ENCODE data around the gene RADX.
"Not testable (repeated sequence)": the region's sequence is repeated elsewhere in the genome, so short reads cannot be mapped to it uniquely, and the experiment has no call there.

Gene RADX

DNA sequence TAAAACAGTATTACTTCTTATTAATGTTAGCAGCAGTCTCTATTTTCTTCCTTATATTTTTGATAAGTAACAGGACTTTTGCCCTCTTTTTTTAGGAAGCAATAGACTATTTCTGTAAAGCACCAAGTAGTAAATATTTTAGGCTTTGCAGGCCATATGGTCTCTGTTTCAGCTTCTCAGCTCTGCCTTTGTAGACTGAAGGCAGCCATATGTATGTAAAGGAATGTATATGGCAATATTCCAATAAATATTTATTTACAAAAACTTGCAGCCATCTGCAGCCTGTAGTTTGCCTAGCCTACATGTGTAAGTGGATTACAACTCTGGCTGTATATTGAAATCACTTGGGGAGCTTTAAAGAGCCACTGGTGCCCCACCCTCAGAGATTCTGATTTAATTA, 15.0 kb downstream of the RADX start:
- no peak overlapping the region for H2AFZ ChIP-seq (ENCODE audit: low read length)
- no peaks in the 10 kb centered on the region for H3K36me3 ChIP-seq (replicated peaks; ENCODE audit: insufficient read depth, low read length)
- no peaks in the 10 kb centered on the region for H3K27me3 ChIP-seq (replicated peaks; ENCODE audit: insufficient read depth, low read length)
- no peak overlapping the region for H3K27ac ChIP-seq (ENCODE audit: low read length)
- H3K9me3 ChIP-seq (replicated peaks; ENCODE audit: insufficient read depth, low read length) = no peaks in the 10 kb centered on the region
- no peak overlapping the region for H3K4me2 ChIP-seq (ENCODE audit: low read depth, low read length)
- no peaks in the 10 kb centered on the region for H3K9me2 ChIP-seq (replicated peaks; ENCODE audit: insufficient read depth, low read length)
- H3K9ac ChIP-seq (ENCODE audit: low read length) = no peak overlapping the region
- TF ChIP-seq EZH2phosphoT487 (IDR thresholded peaks at IDR 0.05; ENCODE audit: low read length) (no peak), EZH2 (optimal IDR thresholded peaks at IDR 0.05; ENCODE audit: low read depth, low read length) (no peak)
- TF ChIP-seq, protein P1, sequence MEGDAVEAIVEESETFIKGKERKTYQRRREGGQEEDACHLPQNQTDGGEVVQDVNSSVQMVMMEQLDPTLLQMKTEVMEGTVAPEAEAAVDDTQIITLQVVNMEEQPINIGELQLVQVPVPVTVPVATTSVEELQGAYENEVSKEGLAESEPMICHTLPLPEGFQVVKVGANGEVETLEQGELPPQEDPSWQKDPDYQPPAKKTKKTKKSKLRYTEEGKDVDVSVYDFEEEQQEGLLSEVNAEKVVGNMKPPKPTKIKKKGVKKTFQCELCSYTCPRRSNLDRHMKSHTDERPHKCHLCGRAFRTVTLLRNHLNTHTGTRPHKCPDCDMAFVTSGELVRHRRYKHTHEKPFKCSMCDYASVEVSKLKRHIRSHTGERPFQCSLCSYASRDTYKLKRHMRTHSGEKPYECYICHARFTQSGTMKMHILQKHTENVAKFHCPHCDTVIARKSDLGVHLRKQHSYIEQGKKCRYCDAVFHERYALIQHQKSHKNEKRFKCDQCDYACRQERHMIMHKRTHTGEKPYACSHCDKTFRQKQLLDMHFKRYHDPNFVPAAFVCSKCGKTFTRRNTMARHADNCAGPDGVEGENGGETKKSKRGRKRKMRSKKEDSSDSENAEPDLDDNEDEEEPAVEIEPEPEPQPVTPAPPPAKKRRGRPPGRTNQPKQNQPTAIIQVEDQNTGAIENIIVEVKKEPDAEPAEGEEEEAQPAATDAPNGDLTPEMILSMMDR (IDR thresholded peaks at IDR 0.05; ENCODE audit: low read length) = no peak
- H3K79me2 ChIP-seq (ENCODE audit: low read length) = no peaks in the 10 kb centered on the region
- no peaks in the 10 kb centered on the region for H4K20me1 ChIP-seq (ENCODE audit: insufficient read depth, low read length)
- DNase-seq = no peak
- H3K4me1 ChIP-seq (ENCODE audit: low read length) = no peaks in the 10 kb centered on the region
- H3F3A ChIP-seq (ENCODE audit: insufficient read depth, low read length) = no peaks in the 10 kb centered on the region
- H3K4me3 ChIP-seq (ENCODE audit: low read length) = no peak overlapping the region

DNA sequence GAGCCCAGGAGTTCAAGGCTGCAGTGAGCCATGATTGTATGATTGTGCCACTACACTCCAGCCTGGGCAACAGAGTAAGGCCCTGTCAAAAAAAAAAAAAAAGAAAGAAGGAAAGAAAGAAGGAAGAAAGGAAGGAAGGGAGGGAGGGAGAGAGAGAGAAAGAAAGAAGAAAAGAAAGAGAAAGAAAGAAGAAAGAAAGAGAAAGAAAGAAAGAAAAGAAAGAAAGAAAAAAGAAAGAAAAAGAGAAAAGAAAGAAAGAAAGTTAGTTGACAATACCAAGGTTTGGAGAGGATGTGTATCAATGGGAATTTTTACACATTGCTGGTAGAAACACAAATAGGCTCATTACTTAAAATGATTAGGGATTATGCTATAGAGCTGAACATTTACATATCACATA, 19.8 kb downstream of the RADX start:
- H3F3A ChIP-seq (ENCODE audit: insufficient read depth, low read length) = no peaks in the 10 kb centered on the region
- no peaks in the 10 kb centered on the region for H3K79me2 ChIP-seq (ENCODE audit: low read length)
- H3K4me2 ChIP-seq (ENCODE audit: low read depth, low read length) = no peak overlapping the region
- no peak overlapping the region for H2AFZ ChIP-seq (ENCODE audit: low read length)
- no peaks in the 10 kb centered on the region for H4K20me1 ChIP-seq (ENCODE audit: insufficient read depth, low read length)
- TF ChIP-seq, protein P1 (IDR thresholded peaks at IDR 0.05; ENCODE audit: low read length) = no peak
- TF ChIP-seq EZH2 (optimal IDR thresholded peaks at IDR 0.05; ENCODE audit: low read depth, low read length) (no peak), EZH2phosphoT487 (IDR thresholded peaks at IDR 0.05; ENCODE audit: low read length) (no peak)
- H3K9me2 ChIP-seq (replicated peaks; ENCODE audit: insufficient read depth, low read length) = no peaks in the 10 kb centered on the region
- no peak for DNase-seq
- no peak overlapping the region for H3K4me3 ChIP-seq (ENCODE audit: low read length)
- no peaks in the 10 kb centered on the region for H3K27me3 ChIP-seq (replicated peaks; ENCODE audit: insufficient read depth, low read length)
- H3K27ac ChIP-seq (ENCODE audit: low read length) = no peak overlapping the region
- H3K4me1 ChIP-seq (ENCODE audit: low read length) = no peaks in the 10 kb centered on the region
- no peaks in the 10 kb centered on the region for H3K36me3 ChIP-seq (replicated peaks; ENCODE audit: insufficient read depth, low read length)
- no peaks in the 10 kb centered on the region for H3K9me3 ChIP-seq (replicated peaks; ENCODE audit: insufficient read depth, low read length)
- no peak overlapping the region for H3K9ac ChIP-seq (ENCODE audit: low read length)

DNA sequence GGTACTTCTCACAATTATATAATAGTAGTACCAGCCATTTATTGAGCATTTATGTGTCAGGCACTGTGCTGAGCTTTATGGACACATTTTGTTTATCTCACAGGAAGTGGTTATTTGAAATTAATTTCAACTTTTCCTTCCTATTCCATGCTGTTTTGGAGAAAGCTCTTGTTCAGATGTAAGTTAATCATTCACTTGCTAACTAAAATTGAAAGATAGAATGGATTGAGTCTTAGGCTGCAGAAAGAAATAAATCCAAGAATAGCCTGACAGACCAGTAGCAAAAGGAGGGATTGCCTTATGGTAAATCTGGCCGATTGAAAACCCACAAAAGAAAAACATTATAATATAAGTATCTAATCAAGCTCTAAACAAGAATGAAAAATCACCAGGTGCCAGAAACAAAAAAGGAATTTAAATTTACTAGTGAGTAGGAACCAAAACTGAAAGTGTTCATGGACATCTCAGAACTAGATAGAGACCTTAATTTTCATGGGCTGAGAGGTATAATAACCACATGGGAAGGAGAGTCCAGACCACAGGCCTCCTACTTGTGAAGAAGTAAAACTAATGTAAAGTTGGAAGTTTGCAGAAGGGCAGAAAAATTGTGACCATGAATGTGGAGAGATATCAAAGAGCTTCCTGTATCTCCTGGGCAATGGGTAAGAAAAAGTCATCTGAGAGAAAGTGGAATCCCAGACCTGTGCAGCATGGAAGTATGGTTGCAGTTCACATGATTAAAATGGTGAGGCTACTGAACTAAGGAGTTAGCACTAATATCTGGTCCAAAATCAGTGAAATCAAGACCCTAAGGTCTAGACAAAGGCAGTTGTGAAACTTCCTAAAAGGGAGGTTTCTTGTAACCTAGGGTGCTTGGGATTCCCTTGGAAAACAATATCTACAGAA, 38.0 kb downstream of the RADX start:
- H3K4me1 ChIP-seq (ENCODE audit: low read length) = peaks cover 12% of the 10 kb centered on the region
- no peaks in the 10 kb centered on the region for H3K9me3 ChIP-seq (replicated peaks; ENCODE audit: insufficient read depth, low read length)
- H3K27me3 ChIP-seq (replicated peaks; ENCODE audit: insufficient read depth, low read length) = no peaks in the 10 kb centered on the region
- H3K27ac ChIP-seq (ENCODE audit: low read length) = peak overlapping the region; percentile 11; the same call in 1 of the 2 replicates
- H3F3A ChIP-seq (ENCODE audit: insufficient read depth, low read length) = peaks cover 9% of the 10 kb centered on the region; the same call in 1 of the 2 replicates
- no peak overlapping the region for H2AFZ ChIP-seq (ENCODE audit: low read length)
- peak overlapping the region; percentile 60 for H3K4me2 ChIP-seq (ENCODE audit: low read depth, low read length)
- no peak overlapping the region; the same call in 1 of the 2 replicates for H3K4me3 ChIP-seq (ENCODE audit: low read length)
- H3K79me2 ChIP-seq (ENCODE audit: low read length) = no peaks in the 10 kb centered on the region
- peak; percentile 74 for DNase-seq
- no peaks in the 10 kb centered on the region for H3K36me3 ChIP-seq (replicated peaks; ENCODE audit: insufficient read depth, low read length)
- TF ChIP-seq EZH2 (optimal IDR thresholded peaks at IDR 0.05; ENCODE audit: low read depth, low read length) (no peak), EZH2phosphoT487 (IDR thresholded peaks at IDR 0.05; ENCODE audit: low read length) (no peak)
- TF ChIP-seq, protein P1 (IDR thresholded peaks at IDR 0.05; ENCODE audit: low read length) = no peak
- no peak overlapping the region for H3K9ac ChIP-seq (ENCODE audit: low read length)
- no peaks in the 10 kb centered on the region for H4K20me1 ChIP-seq (ENCODE audit: insufficient read depth, low read length)
- no peaks in the 10 kb centered on the region for H3K9me2 ChIP-seq (replicated peaks; ENCODE audit: insufficient read depth, low read length)

DNA sequence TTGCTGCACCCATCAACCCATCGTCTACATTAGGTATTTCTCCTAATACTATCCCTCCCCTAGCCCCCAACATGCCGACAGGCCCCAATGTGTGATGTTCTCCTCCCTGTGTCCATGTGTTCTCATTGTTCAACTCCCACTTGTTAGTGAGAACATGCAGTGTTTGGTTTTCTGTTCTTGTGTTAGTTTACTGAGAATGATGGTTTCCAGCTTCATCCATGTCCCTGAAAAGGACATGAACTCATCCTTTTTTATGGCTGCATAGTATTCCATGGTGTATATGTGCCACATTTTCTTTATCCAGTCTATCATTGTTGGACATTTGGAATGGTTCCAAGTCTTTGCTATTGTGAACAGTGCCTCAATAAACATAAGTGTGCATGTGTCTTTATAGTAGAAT, 41.8 kb downstream of the RADX start:
- H4K20me1 ChIP-seq (ENCODE audit: insufficient read depth, low read length); H3K27me3 ChIP-seq (replicated peaks; ENCODE audit: insufficient read depth, low read length); H3F3A ChIP-seq (ENCODE audit: insufficient read depth, low read length); H3K27ac ChIP-seq (ENCODE audit: low read length); H3K4me2 ChIP-seq (ENCODE audit: low read depth, low read length); H3K79me2 ChIP-seq (ENCODE audit: low read length); DNase-seq; H3K9me2 ChIP-seq (replicated peaks; ENCODE audit: insufficient read depth, low read length); H3K9ac ChIP-seq (ENCODE audit: low read length); H2AFZ ChIP-seq (ENCODE audit: low read length); H3K4me3 ChIP-seq (ENCODE audit: low read length); H3K36me3 ChIP-seq (replicated peaks; ENCODE audit: insufficient read depth, low read length); H3K9me3 ChIP-seq (replicated peaks; ENCODE audit: insufficient read depth, low read length): not testable (repeated sequence)
- H3K4me1 ChIP-seq (ENCODE audit: low read length) = peaks cover 12% of the 10 kb centered on the region
